ENCODE measurements around the gene BRD7. TPM values are rescaled to one million over a fixed set of nuclear protein-coding genes. Genes with fewer than 3 reads are reported as not detected.

BRD7 gene
- total RNA-seq, 4 donors from 2014 or later = 27.8 to 46.2 (median 36.8) TPM

DNA sequence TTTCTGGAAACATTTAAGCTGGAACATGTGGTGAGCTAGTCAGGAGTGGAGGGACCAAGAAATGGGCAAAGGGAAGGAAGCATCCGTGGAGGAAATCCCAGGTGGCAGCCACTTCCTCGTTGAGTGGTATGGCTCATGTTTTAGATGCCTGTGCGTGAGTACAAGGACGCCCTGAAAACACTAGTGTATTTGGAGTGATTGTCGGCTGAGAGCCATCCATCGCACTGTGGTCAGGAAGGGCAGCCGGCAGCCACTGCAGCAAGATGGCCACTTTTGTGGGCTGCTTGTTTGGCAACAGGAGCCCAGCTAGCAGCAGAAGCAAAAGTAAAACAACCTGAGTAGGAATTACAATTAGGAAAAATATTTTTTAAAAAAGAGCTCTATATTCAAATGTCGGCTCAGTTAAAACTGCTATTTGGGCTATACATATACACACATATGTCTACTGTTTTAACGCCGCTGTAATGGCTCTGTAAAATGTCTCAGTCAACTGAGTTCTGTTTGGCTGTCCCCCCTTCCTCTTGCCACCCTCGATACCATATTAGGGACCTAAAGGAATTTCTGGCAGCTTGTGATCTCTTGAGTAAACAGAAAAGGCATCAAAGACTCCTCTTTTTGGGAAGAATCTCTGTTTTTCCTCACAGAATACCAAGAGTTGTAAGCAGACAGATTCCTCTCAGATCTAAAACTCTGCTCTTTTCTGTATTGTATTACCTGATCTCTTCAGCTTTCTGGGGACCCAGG, 39.2 kb downstream of the BRD7 start:
- Histone ChIP-seq H3K4me3 (no peak overlapping the region), H3K4me1 (no peaks in the 10 kb centered on the region)

DNA sequence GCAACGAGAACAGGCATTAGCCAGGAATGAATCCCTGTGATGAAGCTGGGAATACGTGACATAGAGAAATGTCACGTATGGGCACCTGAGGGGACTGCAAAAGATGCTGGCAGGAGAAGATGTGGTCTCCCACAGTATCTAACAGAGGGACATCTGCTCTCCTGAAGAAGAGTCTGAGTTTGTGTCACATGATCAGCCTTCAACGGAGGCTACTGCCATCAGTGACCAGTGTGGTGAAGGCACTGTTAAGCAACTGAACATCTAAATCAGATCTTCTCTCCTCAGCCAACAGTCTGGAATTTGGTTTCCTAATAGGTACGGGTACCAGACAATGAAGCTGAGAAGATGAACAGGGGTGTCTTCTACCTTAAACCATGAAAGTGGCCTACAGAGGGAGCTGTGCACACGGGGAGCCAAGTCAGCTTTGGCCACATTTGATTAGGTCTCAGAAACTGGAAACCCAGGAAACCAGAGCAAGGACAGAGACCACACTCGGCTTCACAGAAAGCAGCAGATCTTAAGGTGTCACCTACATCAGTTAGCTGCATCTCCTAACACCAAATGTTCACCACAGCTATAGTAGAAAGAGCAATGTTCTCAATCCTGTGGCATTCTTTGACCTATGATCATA, 41.8 kb downstream of the BRD7 start:
- peaks cover 0 to 55% (median 0%) of the 10 kb centered on the region in 3 donors for H3K36me3 ChIP-seq
- peak in 2 of 3 donors; percentile 59 to 70 for DNase-seq
- no peaks in the 10 kb centered on the region for H3K27me3 ChIP-seq
- no peaks in the 10 kb centered on the region for H3K4me1 ChIP-seq
- peak overlapping the region in 1 of 4 donors; percentile 6 for H3K27ac ChIP-seq
- no peak overlapping the region for H3K4me3 ChIP-seq
- H3K9me3 ChIP-seq = no peaks in the 10 kb centered on the region
- TF ChIP-seq POLR2A (IDR thresholded peaks at IDR 0.05) = no peak
- TF ChIP-seq, protein P1, sequence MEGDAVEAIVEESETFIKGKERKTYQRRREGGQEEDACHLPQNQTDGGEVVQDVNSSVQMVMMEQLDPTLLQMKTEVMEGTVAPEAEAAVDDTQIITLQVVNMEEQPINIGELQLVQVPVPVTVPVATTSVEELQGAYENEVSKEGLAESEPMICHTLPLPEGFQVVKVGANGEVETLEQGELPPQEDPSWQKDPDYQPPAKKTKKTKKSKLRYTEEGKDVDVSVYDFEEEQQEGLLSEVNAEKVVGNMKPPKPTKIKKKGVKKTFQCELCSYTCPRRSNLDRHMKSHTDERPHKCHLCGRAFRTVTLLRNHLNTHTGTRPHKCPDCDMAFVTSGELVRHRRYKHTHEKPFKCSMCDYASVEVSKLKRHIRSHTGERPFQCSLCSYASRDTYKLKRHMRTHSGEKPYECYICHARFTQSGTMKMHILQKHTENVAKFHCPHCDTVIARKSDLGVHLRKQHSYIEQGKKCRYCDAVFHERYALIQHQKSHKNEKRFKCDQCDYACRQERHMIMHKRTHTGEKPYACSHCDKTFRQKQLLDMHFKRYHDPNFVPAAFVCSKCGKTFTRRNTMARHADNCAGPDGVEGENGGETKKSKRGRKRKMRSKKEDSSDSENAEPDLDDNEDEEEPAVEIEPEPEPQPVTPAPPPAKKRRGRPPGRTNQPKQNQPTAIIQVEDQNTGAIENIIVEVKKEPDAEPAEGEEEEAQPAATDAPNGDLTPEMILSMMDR (IDR thresholded peaks at IDR 0.05) = peak in 4 of 6 experiments; percentile 34 to 53 (median 48)

More for the DNA sequence above, 39.2 kb downstream of the BRD7 start:
- no peak for TF ChIP-seq POLR2A (IDR thresholded peaks at IDR 0.05)
- TF ChIP-seq, protein P1 (IDR thresholded peaks at IDR 0.05) = no peak
- no peak for DNase-seq
- no peaks in the 10 kb centered on the region for H3K27me3 ChIP-seq
- H3K9me3 ChIP-seq = no peaks in the 10 kb centered on the region
- H3K27ac ChIP-seq = peak overlapping the region in 1 of 4 donors; percentile 22
- peaks cover 0 to 54% (median 2%) of the 10 kb centered on the region in 3 donors for H3K36me3 ChIP-seq

DNA sequence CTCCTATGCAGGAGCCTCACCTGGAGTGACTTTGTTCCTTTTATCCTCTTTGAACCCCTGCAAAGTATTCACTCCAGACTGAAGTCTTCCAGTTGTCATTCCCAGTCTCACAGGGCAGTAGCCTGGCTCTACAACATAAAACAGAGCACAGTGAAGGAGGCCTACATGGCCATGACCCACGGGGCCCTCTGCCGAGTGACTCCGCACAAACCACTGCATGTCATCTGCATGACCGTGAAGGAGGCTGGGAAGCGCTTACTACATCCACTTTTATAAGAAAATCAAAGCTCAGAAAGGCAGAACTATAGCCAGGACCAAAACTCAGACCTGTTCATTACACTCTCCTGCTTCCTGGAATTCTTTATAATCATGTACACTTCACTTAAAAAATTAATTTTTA, 42.5 kb downstream of the BRD7 start:
- Histone ChIP-seq H3K27me3 (no peaks in the 10 kb centered on the region), H3K9me3 (no peaks in the 10 kb centered on the region), H3K4me1 (no peaks in the 10 kb centered on the region), H3K4me3 (no peak overlapping the region), H3K36me3 (peaks cover 0 to 60% (median 0%) of the 10 kb centered on the region in 3 donors), H3K27ac (no peak overlapping the region)
- TF ChIP-seq, protein P1 (IDR thresholded peaks at IDR 0.05) = no peak
- no peak for TF ChIP-seq POLR2A (IDR thresholded peaks at IDR 0.05)
- DNase-seq = no peak

DNA sequence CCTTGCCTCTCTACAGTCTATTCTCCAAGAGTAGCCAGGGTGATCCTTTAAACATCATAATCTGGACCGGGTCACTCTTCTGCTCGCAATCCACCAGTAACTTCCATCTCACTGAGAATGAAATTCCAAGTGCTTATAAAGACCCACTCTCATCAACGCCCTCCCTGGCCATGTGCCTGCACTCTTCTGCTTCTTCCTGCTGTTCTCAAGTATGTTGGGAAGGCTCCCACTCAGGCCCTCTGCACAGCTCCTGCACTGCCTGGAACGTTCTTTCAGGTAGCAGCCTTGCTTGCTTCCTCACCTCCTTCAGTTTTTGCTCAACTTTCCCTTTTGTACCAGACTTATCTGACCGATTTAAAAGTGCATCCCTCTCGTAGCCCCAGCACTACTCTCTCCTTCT, 44.4 kb downstream of the BRD7 start:
- TF ChIP-seq POLR2A (IDR thresholded peaks at IDR 0.05) = no peak
- TF ChIP-seq, protein P1 (IDR thresholded peaks at IDR 0.05) = no peak
- H3K27me3 ChIP-seq = no peaks in the 10 kb centered on the region
- no peak for DNase-seq
- no peaks in the 10 kb centered on the region for H3K9me3 ChIP-seq
- no peak overlapping the region for H3K4me3 ChIP-seq
- H3K36me3 ChIP-seq = peaks cover 0 to 75% (median 0%) of the 10 kb centered on the region in 3 donors
- peak overlapping the region in 1 of 4 donors; percentile 12 for H3K27ac ChIP-seq
- H3K4me1 ChIP-seq = no peaks in the 10 kb centered on the region

DNA sequence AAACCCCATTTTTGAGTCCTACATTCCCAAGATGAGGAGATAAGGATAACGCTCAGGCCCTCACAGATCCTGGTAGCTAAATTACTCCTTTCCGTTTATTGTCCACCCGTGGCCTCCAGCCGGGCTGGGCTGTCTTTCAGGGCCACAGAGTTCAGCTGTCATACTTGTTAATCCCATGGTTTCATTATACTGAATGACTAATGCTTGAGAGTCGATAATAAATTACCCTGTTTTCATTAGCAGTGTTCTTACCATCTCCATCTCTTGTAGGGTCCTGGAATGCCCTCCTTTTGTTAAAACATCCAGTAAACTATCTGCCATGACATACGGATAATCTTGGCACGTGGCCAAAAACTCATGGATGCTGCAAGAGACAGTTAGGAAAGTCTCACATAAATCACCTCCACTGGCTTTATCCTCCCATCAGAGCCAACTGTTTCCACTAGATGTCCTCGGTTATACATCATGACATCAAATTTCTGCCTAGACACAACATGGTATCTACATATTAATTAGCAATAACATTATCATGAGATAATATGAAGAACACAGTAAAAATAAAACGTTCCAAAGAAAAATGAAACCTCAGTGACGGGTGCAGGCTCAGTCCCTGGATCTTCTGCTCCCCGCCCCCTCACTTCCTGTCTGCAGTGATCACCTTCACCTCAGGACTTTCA, 45.3 kb downstream of the BRD7 start:
- no peak for DNase-seq
- H3K4me1 ChIP-seq = no peaks in the 10 kb centered on the region
- no peak overlapping the region for H3K4me3 ChIP-seq
- H3K9me3 ChIP-seq = no peaks in the 10 kb centered on the region
- peak overlapping the region in 1 of 4 donors; percentile 12 for H3K27ac ChIP-seq
- no peaks in the 10 kb centered on the region for H3K27me3 ChIP-seq
- peaks cover 0 to 77% (median 0%) of the 10 kb centered on the region in 3 donors for H3K36me3 ChIP-seq
- TF ChIP-seq POLR2A (IDR thresholded peaks at IDR 0.05) = no peak
- TF ChIP-seq, protein P1 (IDR thresholded peaks at IDR 0.05) = peak in 1 of 6 experiments; percentile 21

All from Peyer's patch (tissue), 4 donors.